HepG2 (cell line): ENCODE results near the gene UNC5B. TPM values are rescaled to one million over a fixed set of nuclear protein-coding genes. Genes with fewer than 3 reads are reported as not detected.
A peak's percentile ranks its signal among the peaks of the same experiment; 100 is the strongest.

ENCODE experiments used
- ARNTL ChIP-seq: sonication (generic); formaldehyde crosslinking; IDR thresholded peaks from 2 replicates; pipeline ENCODE4 v1.4.0; 2020; ENCODE audit warnings: mild to moderate bottlenecking, missing genetic modification reagents
- DPF2 ChIP-seq: sonication (generic); formaldehyde crosslinking; IDR thresholded peaks from 2 replicates; pipeline ENCODE4 v1.4.0; 2020; ENCODE audit warnings: mild to moderate bottlenecking, low read depth, missing genetic modification reagents, borderline replicate concordance
- FOXA1 ChIP-seq, 2 experiments: fragments of 450-650 bp in 1 of 2; sonication (generic) in 1 of 2; formaldehyde crosslinking in 1 of 2; IDR thresholded peaks; 2 replicates each; pipeline versions ENCODE4 v1.4.0 to v1.6.1; 2016 to 2020; ENCODE audit warnings: missing genetic modification reagents in 1 of 2
- HNF4A ChIP-seq: sonication (generic); formaldehyde crosslinking; IDR thresholded peaks from 2 replicates; pipeline ENCODE4 v1.4.0; 2020; ENCODE audit warnings: missing genetic modification reagents
- IRF2 ChIP-seq: IDR thresholded peaks from 2 replicates; pipeline ENCODE4 v1.6.1; 2018; ENCODE audit warnings: missing genetic modification reagents, missing compliant biosample characterization
- JUN ChIP-seq: sonication (generic); formaldehyde crosslinking; IDR thresholded peaks from 2 replicates; pipeline ENCODE4 v1.4.0; 2020; ENCODE audit warnings: mild to moderate bottlenecking, missing genetic modification reagents
- LCORL ChIP-seq, 2 experiments: fragments of 450-650 bp in 1 of 2; sonication (generic) in 1 of 2; formaldehyde crosslinking in 1 of 2; IDR thresholded peaks; 2 replicates each; pipeline versions ENCODE4 v1.5.0 to v1.6.1; 2017 to 2020; ENCODE audit warnings: antibody characterized with exemption in 1 of 2, missing genetic modification reagents in 1 of 2
- MAZ ChIP-seq, 2 experiments: sonication (generic) in 1 of 2; formaldehyde crosslinking in 1 of 2; IDR thresholded peaks; 2 replicates each; pipeline versions ENCODE4 v1.5.0 to v1.6.1; 2012 to 2020; ENCODE audit warnings: low read depth in 2 of 2, mild to moderate bottlenecking in 2 of 2, borderline replicate concordance in 1 of 2, improper control_type of control experiment in 1 of 2, low read length in 1 of 2, missing genetic modification reagents in 1 of 2, moderate library complexity in 1 of 2
- RCOR2 ChIP-seq: IDR thresholded peaks from 2 replicates; pipeline ENCODE4 v1.6.1; 2016; ENCODE audit warnings: missing biosample characterization, missing genetic modification reagents
- SAP130 ChIP-seq: IDR thresholded peaks from 2 replicates; pipeline ENCODE4 v1.6.1; 2016; ENCODE audit warnings: low read depth
- SOX13 ChIP-seq, 3 experiments: fragments of 450-650 bp in 1 of 3; sonication (generic) in 1 of 3; formaldehyde crosslinking in 1 of 3; IDR thresholded peaks in 2 of 3; conservative IDR thresholded peaks in 1 of 3; 2 replicates each; pipeline versions ENCODE4 v1.5.0 to v1.6.1; 2016 to 2020; ENCODE audit warnings: antibody characterized with exemption in 1 of 3, mild to moderate bottlenecking in 1 of 3, missing compliant biosample characterization in 1 of 3, missing genetic modification reagents in 1 of 3, moderate library complexity in 1 of 3
- SYNCRIP ChIP-seq: fragments of 200-400 bp; formaldehyde crosslinking; IDR thresholded peaks from 2 replicates; pipeline ENCODE4 v1.6.1; 2018; ENCODE audit warnings: mild to moderate bottlenecking, low read depth, low read length; ENCODE audit not compliant: insufficient read depth
- TEAD3 ChIP-seq: optimal IDR thresholded peaks from 2 replicates; pipeline ENCODE3; 2016; ENCODE audit warnings: borderline replicate concordance
- THAP11 ChIP-seq: IDR thresholded peaks from 2 replicates; pipeline ENCODE4 v1.6.1; 2016; ENCODE audit warnings: missing biosample characterization, missing genetic modification reagents
- ZMYM3 ChIP-seq: sonication (generic); formaldehyde crosslinking; IDR thresholded peaks from 2 replicates; pipeline ENCODE4 v1.5.1; 2020; ENCODE audit warnings: mild to moderate bottlenecking, missing genetic modification reagents
- ZNF292 ChIP-seq: sonication (generic); formaldehyde crosslinking; IDR thresholded peaks from 2 replicates; pipeline ENCODE4 v1.8.1; 2022; ENCODE audit warnings: mild to moderate bottlenecking, low read depth, missing genetic modification reagents, borderline replicate concordance
- ZNF331 ChIP-seq: sonication (generic); formaldehyde crosslinking; IDR thresholded peaks from 2 replicates; pipeline ENCODE4 v1.4.0; 2020; ENCODE audit warnings: missing genetic modification reagents
- ZNF343 ChIP-seq: sonication (generic); formaldehyde crosslinking; IDR thresholded peaks from 2 replicates; pipeline ENCODE4 v1.4.0; 2020; ENCODE audit warnings: mild to moderate bottlenecking, missing genetic modification reagents
- ZNF354B ChIP-seq: sonication (generic); formaldehyde crosslinking; IDR thresholded peaks from 2 replicates; pipeline ENCODE4 v1.8.0; 2022; ENCODE audit warnings: mild to moderate bottlenecking, missing genetic modification reagents
- ZNF556 ChIP-seq: sonication (generic); formaldehyde crosslinking; IDR thresholded peaks from 2 replicates; pipeline ENCODE4 v1.4.0; 2020; ENCODE audit warnings: mild to moderate bottlenecking, missing genetic modification reagents, borderline replicate concordance
- ZSCAN25 ChIP-seq: sonication (generic); formaldehyde crosslinking; IDR thresholded peaks from 2 replicates; pipeline ENCODE4 v1.8.0; 2022; ENCODE audit warnings: mild to moderate bottlenecking, missing genetic modification reagents
- polyA plus RNA-seq, 8 experiments: library from polyadenylated mRNA; depleted of rRNA in 3 of 8; stranded (reverse) in 7 of 8; unstranded in 1 of 8; fragments of >200 nt; fragmentation: Illumina TruSeq in 4 of 8; extraction: Trizol in 4 of 8; gene quantifications; 2 replicates each; pipeline versions ENCODE4 v1.2.1 to v1.2.3, GENCODE V29; 2011 to 2016; ENCODE audit warnings: low read depth in 4 of 8, missing spikeins in 1 of 8, mixed read lengths in 1 of 8; ENCODE audit not compliant: insufficient read depth in 1 of 8
- total RNA-seq, 5 experiments: library from RNA; depleted of rRNA; stranded (reverse); fragments of >200 nt; fragmentation: Illumina TruSeq; extraction: Trizol; gene quantifications; 2 replicates each; pipeline ENCODE4 v1.2.3, GENCODE V29; 2016; ENCODE audit warnings: low read depth in 1 of 5
- TF ChIP-seq, protein P1 (sequence below): sonication (generic); formaldehyde crosslinking; IDR thresholded peaks from 2 replicates; pipeline ENCODE4 v1.4.0; 2020; ENCODE audit warnings: missing genetic modification reagents
- TF ChIP-seq, protein P2 (sequence below): sonication (generic); formaldehyde crosslinking; IDR thresholded peaks from 2 replicates; pipeline ENCODE4 v1.4.0; 2020; ENCODE audit warnings: low read depth, mild to moderate bottlenecking, missing genetic modification reagents
- TF ChIP-seq, protein P3 (sequence below): sonication (generic); formaldehyde crosslinking; IDR thresholded peaks from 2 replicates; pipeline ENCODE4 v1.5.0; 2020; ENCODE audit warnings: missing genetic modification reagents
- TF ChIP-seq, protein P4 (sequence below): IDR thresholded peaks from 2 replicates; pipeline ENCODE4 v1.6.1; 2016; ENCODE audit warnings: control low read depth

Gene UNC5B
- total and polyA plus RNA-seq, 2 of the 13 experiments (the other 11 are each of a cell fraction or from before 2014, with no cell fraction given), result 0.07 TPM

DNA sequence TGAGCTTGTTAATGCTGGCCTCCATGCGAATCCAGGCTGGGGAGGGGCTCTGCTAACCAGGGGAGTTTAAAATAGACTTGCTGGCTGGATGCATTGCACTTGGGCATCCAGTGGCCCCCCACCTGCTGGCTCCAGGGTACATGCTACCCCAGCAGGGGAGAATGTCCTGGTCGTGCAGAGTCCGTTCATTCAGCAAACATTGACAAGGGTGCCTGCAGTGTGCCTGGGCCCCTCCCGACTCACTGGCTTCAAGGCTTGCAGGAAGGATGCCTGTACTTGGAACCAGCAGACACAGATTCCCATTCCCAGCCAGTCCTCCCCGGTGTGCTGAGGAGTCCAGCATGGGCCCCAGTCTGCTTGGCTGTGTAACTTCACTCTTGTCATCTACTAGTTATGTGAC, 108.2 kb downstream of the UNC5B start (continued):
- TF ChIP-seq, protein P1, sequence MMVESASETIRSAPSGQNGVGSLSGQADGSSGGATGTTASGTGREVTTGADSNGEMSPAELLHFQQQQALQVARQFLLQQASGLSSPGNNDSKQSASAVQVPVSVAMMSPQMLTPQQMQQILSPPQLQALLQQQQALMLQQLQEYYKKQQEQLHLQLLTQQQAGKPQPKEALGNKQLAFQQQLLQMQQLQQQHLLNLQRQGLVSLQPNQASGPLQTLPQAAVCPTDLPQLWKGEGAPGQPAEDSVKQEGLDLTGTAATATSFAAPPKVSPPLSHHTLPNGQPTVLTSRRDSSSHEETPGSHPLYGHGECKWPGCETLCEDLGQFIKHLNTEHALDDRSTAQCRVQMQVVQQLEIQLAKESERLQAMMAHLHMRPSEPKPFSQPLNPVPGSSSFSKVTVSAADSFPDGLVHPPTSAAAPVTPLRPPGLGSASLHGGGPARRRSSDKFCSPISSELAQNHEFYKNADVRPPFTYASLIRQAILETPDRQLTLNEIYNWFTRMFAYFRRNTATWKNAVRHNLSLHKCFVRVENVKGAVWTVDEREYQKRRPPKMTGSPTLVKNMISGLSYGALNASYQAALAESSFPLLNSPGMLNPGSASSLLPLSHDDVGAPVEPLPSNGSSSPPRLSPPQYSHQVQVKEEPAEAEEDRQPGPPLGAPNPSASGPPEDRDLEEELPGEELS (CRISPR knock-in tag), result 0 out of 2 replicates have a peak, but pooled peaks have one; percentile 9
- TF ChIP-seq IRF2 (CRISPR knock-in tag) (0 out of 2 replicates have a peak, but pooled peaks have one; percentile 59), ZMYM3 (CRISPR knock-in tag) (peak; percentile 96), JUN (CRISPR knock-in tag) (0 out of 2 replicates have a peak, but pooled peaks have one; percentile 49), ZNF331 (CRISPR knock-in tag) (0 out of 2 replicates have a peak, but pooled peaks have one; percentile 32), MAZ (IDR thresholded peaks at IDR 0.05; ENCODE audit: borderline replicate concordance, low read depth, low read length) (no peak), MAZ (CRISPR knock-in tag; IDR thresholded peaks at IDR 0.05; ENCODE audit: low read depth) (peak; percentile 64), HNF4A (peak; percentile 94), ARNTL (peak; percentile 66; the same call in 1 of the 2 replicates), ZNF343 (CRISPR knock-in tag) (peak; percentile 60; the same call in 1 of the 2 replicates), RCOR2 (CRISPR knock-in tag) (peak; percentile 75; the same call in 1 of the 2 replicates), TEAD3 (CRISPR knock-in tag) (peak; percentile 32), THAP11 (CRISPR knock-in tag) (no peak), SYNCRIP (no peak), ZNF292 (CRISPR knock-in tag) (peak; percentile 90), ZNF354B (CRISPR knock-in tag) (no peak), FOXA1 (IDR thresholded peaks at IDR 0.05) (no peak), FOXA1 (CRISPR knock-in tag; IDR thresholded peaks at IDR 0.05) (peak; percentile 65), SOX13 (IDR thresholded peaks at IDR 0.05) (no peak), SOX13 (CRISPR knock-in tag; conservative IDR thresholded peaks at IDR 0.05 in 1 of 2, IDR thresholded peaks at IDR 0.05 in 1 of 2) (peak in 1 of 2 experiments; percentile 16; a peak in 1 of 4 replicates), SAP130 (peak; percentile 61), ZSCAN25 (CRISPR knock-in tag) (peak; percentile 83), LCORL (IDR thresholded peaks at IDR 0.05) (no peak), LCORL (CRISPR knock-in tag; IDR thresholded peaks at IDR 0.05) (peak; percentile 59), ZNF556 (0 out of 2 replicates have a peak, but pooled peaks have one; percentile 33), DPF2 (CRISPR knock-in tag) (peak; percentile 59; the same call in 1 of the 2 replicates)
- TF ChIP-seq, protein P2, sequence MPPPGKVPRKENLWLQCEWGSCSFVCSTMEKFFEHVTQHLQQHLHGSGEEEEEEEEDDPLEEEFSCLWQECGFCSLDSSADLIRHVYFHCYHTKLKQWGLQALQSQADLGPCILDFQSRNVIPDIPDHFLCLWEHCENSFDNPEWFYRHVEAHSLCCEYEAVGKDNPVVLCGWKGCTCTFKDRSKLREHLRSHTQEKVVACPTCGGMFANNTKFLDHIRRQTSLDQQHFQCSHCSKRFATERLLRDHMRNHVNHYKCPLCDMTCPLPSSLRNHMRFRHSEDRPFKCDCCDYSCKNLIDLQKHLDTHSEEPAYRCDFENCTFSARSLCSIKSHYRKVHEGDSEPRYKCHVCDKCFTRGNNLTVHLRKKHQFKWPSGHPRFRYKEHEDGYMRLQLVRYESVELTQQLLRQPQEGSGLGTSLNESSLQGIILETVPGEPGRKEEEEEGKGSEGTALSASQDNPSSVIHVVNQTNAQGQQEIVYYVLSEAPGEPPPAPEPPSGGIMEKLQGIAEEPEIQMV, result peak; percentile 62; the same call in 1 of the 2 replicates
- TF ChIP-seq, protein P3, sequence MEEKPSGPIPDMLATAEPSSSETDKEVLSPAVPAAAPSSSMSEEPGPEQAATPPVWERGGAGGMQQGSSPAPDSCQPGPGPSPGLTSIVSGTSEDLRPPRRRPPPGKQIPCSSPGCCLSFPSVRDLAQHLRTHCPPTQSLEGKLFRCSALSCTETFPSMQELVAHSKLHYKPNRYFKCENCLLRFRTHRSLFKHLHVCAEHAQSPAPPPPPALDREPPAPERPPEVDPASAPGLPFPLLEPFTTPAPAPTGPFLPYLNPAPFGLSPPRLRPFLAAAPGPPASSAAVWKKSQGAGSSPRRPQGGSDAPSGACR (CRISPR knock-in tag), result 0 out of 2 replicates have a peak, but pooled peaks have one; percentile 47
- TF ChIP-seq, protein P4, sequence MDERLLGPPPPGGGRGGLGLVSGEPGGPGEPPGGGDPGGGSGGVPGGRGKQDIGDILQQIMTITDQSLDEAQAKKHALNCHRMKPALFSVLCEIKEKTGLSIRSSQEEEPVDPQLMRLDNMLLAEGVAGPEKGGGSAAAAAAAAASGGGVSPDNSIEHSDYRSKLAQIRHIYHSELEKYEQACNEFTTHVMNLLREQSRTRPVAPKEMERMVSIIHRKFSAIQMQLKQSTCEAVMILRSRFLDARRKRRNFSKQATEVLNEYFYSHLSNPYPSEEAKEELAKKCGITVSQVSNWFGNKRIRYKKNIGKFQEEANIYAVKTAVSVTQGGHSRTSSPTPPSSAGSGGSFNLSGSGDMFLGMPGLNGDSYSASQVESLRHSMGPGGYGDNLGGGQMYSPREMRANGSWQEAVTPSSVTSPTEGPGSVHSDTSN (CRISPR knock-in tag), result no peak
